GM21717 (cell line): ENCODE data around the gene CCDC85B.

Experiments
- ATAC-seq: cut with Tn5 transposase; IDR thresholded peaks from one replicate; pipeline ENCODE4 v1.9.1; 2021; ENCODE audit warnings: mild to moderate bottlenecking, moderate library complexity; ENCODE audit not compliant: unreplicated experiment

The CCDC85B gene

GRCh38 chr11:65857500-65857852 lies 33.0 kb upstream of the CCDC85B start:
- ATAC-seq, result peak; percentile 4

- peak; percentile 28 for ATAC-seq
Observed at GRCh38 chr11:65857853-65858680, 32.4 kb upstream of the CCDC85B start, which contains the start of gene CFL1. Gene CFL1, minus strand, starts transcription at chr11:65858180. Its CDS starts 81 bp downstream, at chr11:65858099.

GRCh38 chr11:65858681-65859087 lies 31.8 kb upstream of the CCDC85B start:
- no peak for ATAC-seq

GRCh38 chr11:65859095-65859811 lies 31.2 kb upstream of the CCDC85B start:
- peak; percentile 47 for ATAC-seq

GRCh38 chr11:65859812-65860277 lies 30.6 kb upstream of the CCDC85B start:
- ATAC-seq, result no peak

- peak; percentile 24 for ATAC-seq
Observed at GRCh38 chr11:65860278-65861164, 30.0 kb upstream of the CCDC85B start, which contains the start of gene MUS81. Gene MUS81, plus strand, starts transcription at chr11:65860433. Its CDS starts 321 bp downstream, at chr11:65860754.

- ATAC-seq, result no peak
Observed at GRCh38 chr11:65861165-65861505, 29.3 kb upstream of the CCDC85B start.

- no peak for ATAC-seq
Observed at GRCh38 chr11:65861533-65862183, 28.8 kb upstream of the CCDC85B start.

GRCh38 chr11:65862191-65862735 lies 28.2 kb upstream of the CCDC85B start:
- ATAC-seq, result no peak

GRCh38 chr11:65862941-65863888 lies 27.3 kb upstream of the CCDC85B start:
- no peak for ATAC-seq

GRCh38 chr11:65863889-65864705 lies 26.4 kb upstream of the CCDC85B start:
- no peak for ATAC-seq

GRCh38 chr11:65864706-65865471 lies 25.6 kb upstream of the CCDC85B start:
- no peak for ATAC-seq

GRCh38 chr11:65865550-65866172 lies 24.8 kb upstream of the CCDC85B start:
- no peak for ATAC-seq

- ATAC-seq, result no peak
Observed at GRCh38 chr11:65866509-65867283, 23.8 kb upstream of the CCDC85B start.

- no peak for ATAC-seq
Observed at GRCh38 chr11:65867284-65868071, 23.0 kb upstream of the CCDC85B start.
